Effector CD4-positive, alpha-beta T cell (primary cell): Measurements from ENCODE around the gene GRK4.
"Not testable (repeated sequence)": the region's sequence is repeated elsewhere in the genome, so short reads cannot be mapped to it uniquely, and the experiment has no call there.

Experiments
- DNase-seq: peaks from one replicate; pipeline ENCODE4 v3.0.0-alpha.2; 2020
- total RNA-seq: gene quantifications from one replicate; lab custom pipeline; 2026; lab: John Stamatoyannopoulos, UW

GRK4 gene
- 2.6 reads per million, percentile 8 among the genes with 10 or more reads in this experiment for total RNA-seq

- DNase-seq: peak; percentile 98
Observed at GRCh38 chr4:2963175-2963965, at the start of gene GRK4, which contains the start of gene NOP14. TSS of gene GRK4 (plus strand) at chr4:2963571. CDS start at chr4:2964071, 500 bp downstream. TSS of gene NOP14 (minus strand) at chr4:2963406. CDS start at chr4:2963319, 87 bp downstream.

- DNase-seq: no peak
Observed at GRCh38 chr4:2914256-2915126, 48.9 kb upstream of the GRK4 start.

- no peak for DNase-seq
Observed at GRCh38 chr4:2915789-2916188, 47.6 kb upstream of the GRK4 start.

GRCh38 chr4:2916696-2917095 lies 46.7 kb upstream of the GRK4 start:
- DNase-seq: not testable (repeated sequence)

- DNase-seq: not testable (repeated sequence)
Observed at GRCh38 chr4:2918300-2918699, 45.1 kb upstream of the GRK4 start.

- DNase-seq: not testable (repeated sequence)
Observed at GRCh38 chr4:2918714-2919113, 44.7 kb upstream of the GRK4 start.

GRCh38 chr4:2922453-2923101 lies 40.8 kb upstream of the GRK4 start:
- DNase-seq: not testable (repeated sequence)

GRCh38 chr4:2923141-2923551 lies 40.2 kb upstream of the GRK4 start:
- DNase-seq: no peak

- no peak for DNase-seq
Observed at GRCh38 chr4:2923668-2924173, 39.6 kb upstream of the GRK4 start.

GRCh38 chr4:2924286-2924685 lies 39.1 kb upstream of the GRK4 start:
- no peak for DNase-seq

GRCh38 chr4:2924765-2925301 lies 38.5 kb upstream of the GRK4 start:
- DNase-seq: no peak

- DNase-seq: no peak
Observed at GRCh38 chr4:2925496-2925895, 37.9 kb upstream of the GRK4 start.

GRCh38 chr4:2925931-2926860 lies 37.2 kb upstream of the GRK4 start:
- no peak for DNase-seq

- no peak for DNase-seq
Observed at GRCh38 chr4:2927016-2927695, 36.2 kb upstream of the GRK4 start.

- DNase-seq: no peak
Observed at GRCh38 chr4:2927696-2928075, 35.7 kb upstream of the GRK4 start.

GRCh38 chr4:2928242-2929176 lies 34.9 kb upstream of the GRK4 start:
- no peak for DNase-seq

GRCh38 chr4:2929469-2929868 lies 33.9 kb upstream of the GRK4 start:
- DNase-seq: no peak

GRCh38 chr4:2930135-2930757 lies 33.1 kb upstream of the GRK4 start:
- DNase-seq: no peak
